GM13976 (cell line): Measurements from ENCODE around the gene NR2E3.

ENCODE experiments used
- DNase-seq: peaks from one replicate; pipeline ENCODE4 v3.0.0; 2012; ENCODE audit warnings: low spot score
- CTCF ChIP-seq: IDR thresholded peaks from 2 replicates; pipeline ENCODE4 v1.5.1; 2012; ENCODE audit warnings: borderline replicate concordance, mild to moderate bottlenecking; ENCODE audit not compliant: insufficient read depth; ENCODE audit errors: extremely low read depth, missing control alignments, control extremely low read depth
- in situ Hi-C: fragments of 300-500 bp; cut with MboI; formaldehyde crosslinking; loops from one replicate; pipeline ENCODE4 v1.12.0; 2022; ENCODE audit warnings: low sequenced_read_pairs, mixed read lengths, inconsistent platforms; ENCODE audit not compliant: unreplicated experiment

NR2E3 gene

GRCh38 chr15:71812966-71813722 lies 2.8 kb downstream of the NR2E3 start:
- DNase-seq: peak; percentile 25
- in situ Hi-C loops: no loop called here
- TF ChIP-seq CTCF: no peak

GRCh38 chr15:71813723-71814470 lies 3.5 kb downstream of the NR2E3 start:
- no peak for DNase-seq
- in situ Hi-C loops: no loop called here
- TF ChIP-seq CTCF: no peak

- in situ Hi-C loops: no loop called here
- no peak for TF ChIP-seq CTCF
Measured at GRCh38 chr15:71815301-71815700, 4.9 kb downstream of the NR2E3 start.

GRCh38 chr15:71817351-71817750 lies 7.0 kb downstream of the NR2E3 start:
- TF ChIP-seq CTCF: no peak
- no peak for DNase-seq
- in situ Hi-C loops: no loop called here

More at GRCh38 chr15:71815301-71815700, 4.9 kb downstream of the NR2E3 start:
- no peak for DNase-seq

- no peak for TF ChIP-seq CTCF
- in situ Hi-C loops: no loop called here
- DNase-seq: no peak
Measured at GRCh38 chr15:71820127-71820526, 9.8 kb downstream of the NR2E3 start.

GRCh38 chr15:71821547-71822129 lies 11.3 kb downstream of the NR2E3 start:
- DNase-seq: no peak
- TF ChIP-seq CTCF: no peak
- in situ Hi-C loops: no loop called here
